GM18873 (cell line): ENCODE measurements around the gene ARHGAP18.

ENCODE experiments used
- ATAC-seq: cut with Tn5 transposase; IDR thresholded peaks from one replicate; pipeline ENCODE4 v1.9.1; 2021; ENCODE audit warnings: mild to moderate bottlenecking, moderate library complexity, moderate number of reproducible peaks; ENCODE audit not compliant: unreplicated experiment, low FRiP score

Gene ARHGAP18

GRCh38 chr6:129645830-129646579 is 64.0 kb downstream of the ARHGAP18 start:
- ATAC-seq = no peak

- ATAC-seq = no peak
These were observed 64.7 kb downstream of the ARHGAP18 start for GRCh38 chr6:129645106-129645829.

DNA sequence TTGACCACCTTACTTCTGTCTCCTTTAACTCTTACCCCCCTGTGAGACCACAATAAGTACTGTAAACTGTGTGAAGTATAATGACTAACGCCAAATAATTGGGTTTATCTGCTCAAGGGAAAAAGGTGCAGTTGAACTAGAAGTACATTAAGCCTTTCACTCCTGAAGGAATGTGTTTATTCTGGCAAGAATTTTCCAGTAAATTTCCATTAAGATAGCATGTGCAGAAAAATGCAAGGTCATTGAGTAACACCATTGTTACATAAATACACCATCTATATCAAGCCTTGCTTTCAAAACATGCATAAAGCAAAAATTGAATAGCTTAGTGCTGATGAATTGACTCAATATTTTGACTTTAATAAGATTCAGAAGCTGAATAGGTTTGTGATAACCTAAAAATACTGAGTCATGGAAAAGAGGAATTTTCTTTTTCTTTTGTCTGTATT is 65.4 kb downstream of the ARHGAP18 start:
- ATAC-seq = no peak

GRCh38 chr6:129643968-129644367 is 66.0 kb downstream of the ARHGAP18 start:
- no peak for ATAC-seq

DNA sequence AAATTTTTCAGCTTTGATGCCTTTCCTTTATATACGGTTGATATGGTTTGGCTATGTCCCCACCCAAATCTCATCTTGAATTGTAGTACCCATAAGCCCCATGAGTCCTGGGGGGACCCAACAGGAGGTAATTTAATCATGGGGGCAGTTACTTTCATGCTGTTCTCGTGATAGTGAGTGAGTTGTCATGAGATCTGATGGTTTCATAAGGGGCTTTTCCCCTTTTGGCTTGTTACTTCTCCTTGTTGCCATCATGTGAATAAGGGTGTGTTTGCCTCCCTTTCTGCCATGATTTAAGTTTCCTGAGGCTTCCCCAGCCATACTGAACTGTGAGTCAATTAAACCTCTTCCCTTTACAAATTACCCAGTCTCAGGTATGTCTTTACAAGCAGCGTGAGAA is 66.8 kb downstream of the ARHGAP18 start:
- ATAC-seq = no peak

DNA sequence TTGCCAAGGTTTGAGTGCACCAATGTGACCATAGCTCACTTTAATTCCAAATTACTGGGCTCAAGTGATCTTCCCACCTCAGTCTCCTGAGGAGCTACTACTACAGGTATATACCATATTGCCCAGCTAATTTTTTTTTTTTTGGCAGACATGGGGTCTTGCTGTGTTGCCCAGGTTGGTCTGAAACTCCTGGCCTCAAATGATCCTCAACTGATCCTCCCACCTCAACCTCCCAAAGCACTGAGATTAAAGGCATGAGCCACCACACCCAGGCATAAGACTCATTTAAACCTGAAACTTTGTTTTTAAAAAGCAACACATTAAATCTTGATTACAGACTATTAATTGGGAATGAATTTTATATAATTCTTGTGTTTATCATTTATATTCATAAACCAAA is 67.7 kb downstream of the ARHGAP18 start:
- no peak for ATAC-seq

DNA sequence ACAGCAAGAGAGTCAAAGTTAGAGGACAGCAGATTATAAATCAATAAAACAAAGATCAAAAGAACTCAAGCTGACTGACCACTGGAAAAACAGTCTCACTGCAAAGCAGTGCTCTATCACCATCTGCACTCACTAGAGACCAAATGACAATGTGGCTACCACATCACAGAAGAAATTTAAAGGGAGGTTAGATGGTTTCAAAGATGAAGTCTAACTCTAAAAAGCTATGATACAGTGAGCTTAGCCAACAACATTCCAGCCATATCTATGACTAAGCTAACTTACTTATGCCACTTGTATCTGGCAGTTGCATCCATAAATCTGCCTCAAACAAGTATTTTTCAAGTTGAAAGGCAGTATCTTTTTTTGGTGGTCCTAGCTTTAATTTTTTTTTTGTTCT is 68.6 kb downstream of the ARHGAP18 start:
- ATAC-seq = no peak

DNA sequence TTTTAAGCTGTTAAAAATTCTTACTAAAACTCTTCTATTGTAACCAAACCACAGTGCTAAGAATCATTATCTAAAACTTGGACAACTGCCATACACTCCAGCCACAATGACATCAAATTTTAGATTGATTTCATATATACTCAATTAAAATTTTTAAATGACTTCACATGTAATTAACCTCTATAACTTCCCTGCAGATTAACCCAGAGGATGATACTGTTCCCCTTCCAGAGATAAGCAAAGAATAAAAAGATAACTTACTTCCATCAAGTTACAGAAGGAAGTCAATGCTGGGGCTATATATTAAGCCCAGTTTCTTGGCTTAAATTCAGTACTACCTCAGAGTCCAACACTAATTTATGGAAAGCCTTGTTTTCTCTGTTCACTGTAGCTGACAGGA is 71.3 kb downstream of the ARHGAP18 start:
- ATAC-seq = no peak

GRCh38 chr6:129638055-129638684 is 71.8 kb downstream of the ARHGAP18 start:
- no peak for ATAC-seq

DNA sequence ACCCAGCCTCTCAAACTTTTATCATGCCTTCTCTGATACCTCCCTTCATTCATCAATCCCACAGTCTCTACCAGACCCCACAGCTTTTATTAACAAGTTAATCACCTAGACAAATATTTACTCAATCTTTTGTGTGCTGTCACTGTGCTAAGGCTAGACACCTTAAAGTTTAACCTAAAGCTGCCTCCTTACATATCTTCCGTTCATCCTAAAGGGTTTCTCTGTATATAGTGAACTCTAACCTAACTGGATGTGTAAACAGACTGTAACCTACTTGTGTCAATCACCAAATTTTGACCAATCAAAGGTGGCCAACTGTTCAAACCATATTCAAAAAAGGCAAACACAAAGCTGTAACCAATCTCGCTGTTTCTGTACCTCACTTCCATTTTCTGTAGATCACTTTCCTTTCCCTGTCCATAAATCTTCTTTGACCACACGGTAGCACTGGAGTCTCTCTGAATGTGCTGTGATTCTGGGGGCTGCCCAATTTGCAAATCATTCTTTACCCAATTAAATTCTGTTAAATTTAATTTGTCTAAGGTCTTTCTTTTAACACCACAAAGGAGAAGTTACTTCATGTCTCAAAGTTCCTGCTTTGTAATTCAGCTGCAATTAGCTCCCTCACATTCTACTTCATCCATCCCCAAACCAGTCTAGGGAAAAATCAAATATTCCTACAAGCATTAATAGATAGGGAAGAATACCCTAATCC is 72.5 kb downstream of the ARHGAP18 start:
- ATAC-seq = no peak

- no peak for ATAC-seq
These were observed 74.4 kb downstream of the ARHGAP18 start for GRCh38 chr6:129635396-129636130.

- ATAC-seq = no peak
These were observed 75.4 kb downstream of the ARHGAP18 start for GRCh38 chr6:129634411-129635230.

GRCh38 chr6:129633529-129633928 is 76.4 kb downstream of the ARHGAP18 start:
- no peak for ATAC-seq

- no peak for ATAC-seq
These were observed 77.8 kb downstream of the ARHGAP18 start for GRCh38 chr6:129632172-129632613.

DNA sequence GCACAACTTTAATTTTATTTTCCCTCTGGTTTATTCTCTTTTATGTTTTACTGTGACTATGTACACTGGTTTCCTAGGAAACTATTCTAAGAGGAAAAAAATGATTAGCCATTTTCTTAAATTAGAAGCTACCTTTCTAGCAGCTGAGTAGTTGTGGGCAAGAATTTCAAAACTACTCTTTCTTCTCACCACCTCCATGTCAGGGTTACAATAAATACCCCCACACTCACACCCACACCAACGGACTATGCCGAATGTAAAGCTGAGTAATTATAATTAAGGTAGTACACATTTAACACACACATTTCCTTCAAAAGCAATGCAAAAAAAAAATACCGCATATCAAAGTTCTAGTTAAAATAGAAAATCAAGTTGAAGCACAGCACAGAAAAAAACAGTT is 78.9 kb downstream of the ARHGAP18 start:
- ATAC-seq = no peak

GRCh38 chr6:129630596-129630995 is 79.4 kb downstream of the ARHGAP18 start:
- ATAC-seq = no peak

GRCh38 chr6:129628101-129628815 is 81.7 kb downstream of the ARHGAP18 start:
- ATAC-seq = no peak

DNA sequence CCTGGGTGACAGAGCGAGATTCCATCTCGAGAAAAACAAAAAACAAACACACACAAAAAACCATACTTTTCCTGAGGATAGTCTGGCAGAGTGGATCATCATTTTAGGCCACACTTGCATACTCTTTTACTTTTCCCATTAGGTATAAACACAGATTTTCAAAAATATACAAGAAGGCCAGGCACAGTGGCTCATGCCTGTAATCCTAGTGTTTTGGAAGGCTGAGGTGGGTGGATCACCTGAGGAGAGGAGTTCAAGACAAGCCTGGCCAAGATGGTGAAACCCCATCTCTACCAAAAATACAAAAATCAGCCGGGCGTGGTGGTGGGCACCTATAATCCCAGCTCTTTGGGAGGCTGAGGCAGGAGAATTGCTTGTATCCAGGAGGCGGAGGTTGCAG is 85.5 kb downstream of the ARHGAP18 start:
- ATAC-seq = no peak
